Karpas-422 (cell line): ENCODE measurements around the gene RAI1. TPM values are rescaled to one million over a fixed set of nuclear protein-coding genes. Genes with fewer than 3 reads are reported as not detected.

Source experiments
- DNase-seq: peaks from one replicate; pipeline ENCODE4 v3.0.0-alpha.2; 2015
- H2AFZ ChIP-seq: fragments of 200-600 bp; sonication (generic); 2 replicates; pipeline ENCODE4 v1.6.1; 2014; ENCODE audit warnings: antibody characterized with exemption, low read length, mixed read lengths
- H3K27ac ChIP-seq: fragments of 200-600 bp; sonication (generic); 2 replicates; pipeline ENCODE4 v1.5.1; 2014; ENCODE audit warnings: mild to moderate bottlenecking, low read length, moderate library complexity
- H3K27me3 ChIP-seq: fragments of 200-600 bp; sonication (generic); 2 replicates; pipeline ENCODE4 v1.6.1; 2014; ENCODE audit warnings: low read length, mixed read lengths
- H3K36me3 ChIP-seq: fragments of 200-600 bp; sonication (generic); 2 replicates; pipeline ENCODE4 v1.6.1; 2014; ENCODE audit warnings: low read length, mixed read lengths; ENCODE audit not compliant: insufficient read depth
- H3K4me1 ChIP-seq: fragments of 200-600 bp; sonication (generic); 2 replicates; pipeline ENCODE4 v1.6.1; 2014; ENCODE audit warnings: mild to moderate bottlenecking, low read length, mixed read lengths
- H3K4me2 ChIP-seq: fragments of 200-600 bp; sonication (generic); 2 replicates; pipeline ENCODE4 v1.6.1; 2014; ENCODE audit warnings: low read length, low read depth, mild to moderate bottlenecking; ENCODE audit not compliant: poor library complexity, severe bottlenecking
- H3K4me3 ChIP-seq: fragments of 200-600 bp; sonication (generic); 2 replicates; pipeline ENCODE4 v1.5.1; 2014; ENCODE audit warnings: mild to moderate bottlenecking, antibody characterized with exemption, low read length, mixed read lengths
- H3K79me2 ChIP-seq: fragments of 200-600 bp; sonication (generic); 2 replicates; pipeline ENCODE4 v1.6.1; 2014; ENCODE audit warnings: mild to moderate bottlenecking, low read length, mixed read lengths
- H3K9ac ChIP-seq: fragments of 200-600 bp; sonication (generic); 2 replicates; pipeline ENCODE4 v1.6.0; 2014; ENCODE audit warnings: low read length
- H3K9me2 ChIP-seq: fragments of 200-600 bp; sonication (generic), shearing (Covaris generic); replicated peaks from 2 replicates; pipeline ENCODE4 v1.6.0; 2014; ENCODE audit warnings: mild to moderate bottlenecking, low read length, moderate library complexity; ENCODE audit not compliant: insufficient read depth
- H3K9me3 ChIP-seq: fragments of 300-700, 200-600 bp; sonication (generic); 2 replicates; pipeline ENCODE4 v1.6.1; 2014; ENCODE audit warnings: low read length, mixed read lengths
- H4K20me1 ChIP-seq: fragments of 200-600 bp; sonication (generic); 2 replicates; pipeline ENCODE4 v1.6.1; 2014; ENCODE audit warnings: mild to moderate bottlenecking, antibody characterized with exemption, low read length, low read depth; ENCODE audit not compliant: insufficient read depth
- total RNA-seq: library from RNA; depleted of rRNA; stranded (reverse); fragments of >200 nt; shearing (Covaris generic); gene quantifications from 2 replicates; pipeline ENCODE4 v1.2.3, GENCODE V29; 2014; ENCODE audit warnings: low replicate concordance

The RAI1 gene
- total RNA-seq, 1 experiment from 2014 or later: 18.2 TPM

GRCh38 chr17:17852930-17853329 is 171.7 kb downstream of the RAI1 start:
- H3K9ac ChIP-seq: no peak overlapping the region
- no peaks in the 10 kb centered on the region for H3K79me2 ChIP-seq
- no peaks in the 10 kb centered on the region for H4K20me1 ChIP-seq
- H3K27me3 ChIP-seq: no peaks in the 10 kb centered on the region
- no peak for DNase-seq
- no peak overlapping the region for H2AFZ ChIP-seq
- no peaks in the 10 kb centered on the region for H3K36me3 ChIP-seq
- no peak overlapping the region for H3K4me3 ChIP-seq
- H3K9me2 ChIP-seq: no peaks in the 10 kb centered on the region
- peaks cover 19% of the 10 kb centered on the region for H3K4me1 ChIP-seq
- no peak overlapping the region for H3K4me2 ChIP-seq
- H3K9me3 ChIP-seq: no peaks in the 10 kb centered on the region
- no peak overlapping the region for H3K27ac ChIP-seq

DNA sequence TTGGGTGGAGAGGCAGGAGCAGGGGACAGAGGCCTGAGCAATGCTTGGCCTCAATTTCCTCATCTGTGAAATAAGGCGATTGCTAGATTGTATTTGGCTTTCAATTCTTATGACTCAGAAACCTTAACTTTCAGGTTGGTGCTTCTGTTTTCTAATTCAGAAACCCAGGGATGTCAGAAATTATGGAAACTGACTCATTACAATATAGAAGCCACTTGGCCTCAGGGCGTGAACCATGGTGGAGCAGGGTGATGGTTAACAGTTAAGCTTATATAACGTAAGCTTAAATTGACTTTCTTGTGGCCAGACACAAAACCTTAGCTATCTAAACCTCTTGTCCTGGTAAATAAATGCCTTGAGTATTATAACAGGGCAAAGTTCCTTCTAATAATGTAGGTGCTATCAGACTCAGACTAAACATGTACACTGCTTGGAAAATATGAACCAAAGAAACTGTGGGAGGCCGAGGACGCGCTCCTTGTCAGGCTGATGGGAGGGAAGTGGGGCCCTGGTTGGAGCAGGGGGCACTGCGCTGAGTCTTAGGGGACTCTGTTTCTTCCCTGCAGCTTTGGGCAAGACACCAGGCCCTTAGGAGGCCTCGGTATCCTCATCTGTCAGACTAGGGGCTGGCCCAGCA is 172.7 kb downstream of the RAI1 start:
- H4K20me1 ChIP-seq: no peaks in the 10 kb centered on the region
- H3K27me3 ChIP-seq: no peaks in the 10 kb centered on the region
- H3K9me2 ChIP-seq: no peaks in the 10 kb centered on the region
- H3K79me2 ChIP-seq: no peaks in the 10 kb centered on the region
- no peak for DNase-seq
- H3K9me3 ChIP-seq: no peaks in the 10 kb centered on the region
- H3K36me3 ChIP-seq: no peaks in the 10 kb centered on the region
- H3K4me1 ChIP-seq: peaks cover 16% of the 10 kb centered on the region
- no peak overlapping the region for H3K9ac ChIP-seq
- H2AFZ ChIP-seq: no peak overlapping the region
- H3K4me2 ChIP-seq: no peak overlapping the region
- H3K27ac ChIP-seq: no peak overlapping the region
- no peak overlapping the region for H3K4me3 ChIP-seq

DNA sequence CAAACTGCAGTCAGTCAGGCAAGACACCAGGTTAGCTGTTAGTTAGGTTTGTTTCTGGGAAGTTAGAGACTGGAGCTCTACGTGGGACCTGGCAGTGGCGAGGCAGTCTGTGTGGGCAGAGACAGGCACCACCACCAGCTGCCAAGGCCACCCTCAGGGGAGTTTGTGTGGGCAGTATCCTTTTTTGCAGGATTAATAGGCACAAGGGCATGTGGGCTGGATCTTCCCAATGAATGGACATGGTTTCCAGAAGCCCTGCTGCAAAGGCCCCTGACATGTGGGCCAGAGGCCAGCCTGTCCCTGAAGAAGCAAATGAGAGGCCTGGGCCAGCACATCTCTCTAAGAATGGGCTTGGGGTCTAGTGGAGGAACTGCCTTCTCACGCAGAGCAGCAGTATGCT is 174.7 kb downstream of the RAI1 start:
- Histone ChIP-seq H3K36me3 (no peaks in the 10 kb centered on the region), H3K9me3 (no peaks in the 10 kb centered on the region), H3K9ac (no peak overlapping the region), H3K4me2 (no peak overlapping the region), H3K4me1 (no peaks in the 10 kb centered on the region), H4K20me1 (no peaks in the 10 kb centered on the region), H3K4me3 (no peak overlapping the region), H3K9me2 (no peaks in the 10 kb centered on the region), H3K27me3 (no peaks in the 10 kb centered on the region), H2AFZ (no peak overlapping the region), H3K79me2 (no peaks in the 10 kb centered on the region), H3K27ac (no peak overlapping the region)
- no peak for DNase-seq

- Histone ChIP-seq H3K9me3 (no peaks in the 10 kb centered on the region), H3K4me2 (no peak overlapping the region), H3K27ac (no peak overlapping the region), H4K20me1 (no peaks in the 10 kb centered on the region), H3K9ac (no peak overlapping the region), H2AFZ (no peak overlapping the region), H3K36me3 (no peaks in the 10 kb centered on the region), H3K79me2 (no peaks in the 10 kb centered on the region), H3K9me2 (no peaks in the 10 kb centered on the region), H3K4me1 (no peaks in the 10 kb centered on the region), H3K27me3 (no peaks in the 10 kb centered on the region), H3K4me3 (no peak overlapping the region)
- DNase-seq: no peak
These were observed 175.1 kb downstream of the RAI1 start for GRCh38 chr17:17856386-17856785.

- Histone ChIP-seq H3K27ac (no peak overlapping the region), H3K36me3 (no peaks in the 10 kb centered on the region), H3K4me2 (no peak overlapping the region), H3K4me1 (no peaks in the 10 kb centered on the region), H3K9me3 (no peaks in the 10 kb centered on the region), H3K79me2 (no peaks in the 10 kb centered on the region), H4K20me1 (no peaks in the 10 kb centered on the region), H3K9ac (no peak overlapping the region), H3K4me3 (no peak overlapping the region), H2AFZ (no peak overlapping the region), H3K27me3 (no peaks in the 10 kb centered on the region), H3K9me2 (no peaks in the 10 kb centered on the region)
- no peak for DNase-seq
These were observed 176.2 kb downstream of the RAI1 start for GRCh38 chr17:17857496-17857895.

DNA sequence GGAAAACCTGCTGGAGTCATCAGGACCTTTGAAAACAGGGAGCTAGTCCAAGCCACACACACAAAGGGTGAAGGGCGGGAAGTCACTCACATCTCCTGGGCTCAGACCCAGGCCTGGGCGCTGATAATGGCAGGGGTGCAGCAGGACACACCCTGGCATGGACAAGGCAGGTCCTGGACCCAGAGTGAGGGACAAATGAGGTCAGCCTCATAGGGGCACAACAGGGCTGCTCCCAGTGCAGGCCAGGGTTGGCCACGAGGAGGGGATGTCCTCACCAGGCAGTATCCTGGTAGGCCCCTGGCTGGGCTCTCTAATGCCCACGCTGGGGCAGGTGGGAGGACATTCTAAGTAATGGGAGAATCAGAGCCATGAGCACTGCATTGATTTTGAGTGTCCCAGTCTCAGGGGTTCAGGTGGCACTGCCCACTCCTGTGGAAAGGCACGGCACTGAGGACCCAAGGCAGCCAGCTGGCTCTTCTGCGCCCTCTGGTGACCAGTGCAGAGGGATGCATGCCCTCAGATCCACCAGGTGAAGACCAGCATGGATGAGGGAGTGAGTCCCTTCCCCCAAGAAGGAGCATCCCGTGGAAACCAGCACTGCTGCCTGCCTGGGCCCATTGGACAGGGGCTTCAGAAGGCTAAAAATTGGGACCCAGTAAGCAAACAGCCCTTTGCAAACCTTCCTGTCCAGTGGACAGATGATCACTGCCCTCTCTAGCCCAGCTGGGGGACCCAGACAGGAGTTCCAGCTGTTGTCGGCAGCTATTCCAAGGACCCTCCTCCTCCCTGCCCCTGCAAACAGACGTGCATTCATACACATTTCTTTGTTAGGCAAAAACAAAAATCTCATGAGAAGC is 178.9 kb downstream of the RAI1 start:
- Histone ChIP-seq H3K36me3 (no peaks in the 10 kb centered on the region), H3K4me1 (no peaks in the 10 kb centered on the region), H3K9me3 (no peaks in the 10 kb centered on the region), H3K27ac (no peak overlapping the region), H2AFZ (no peak overlapping the region), H3K27me3 (no peaks in the 10 kb centered on the region), H4K20me1 (no peaks in the 10 kb centered on the region), H3K9ac (no peak overlapping the region), H3K9me2 (no peaks in the 10 kb centered on the region), H3K4me2 (no peak overlapping the region), H3K79me2 (no peaks in the 10 kb centered on the region), H3K4me3 (no peak overlapping the region)
- peak; percentile 84 for DNase-seq

DNA sequence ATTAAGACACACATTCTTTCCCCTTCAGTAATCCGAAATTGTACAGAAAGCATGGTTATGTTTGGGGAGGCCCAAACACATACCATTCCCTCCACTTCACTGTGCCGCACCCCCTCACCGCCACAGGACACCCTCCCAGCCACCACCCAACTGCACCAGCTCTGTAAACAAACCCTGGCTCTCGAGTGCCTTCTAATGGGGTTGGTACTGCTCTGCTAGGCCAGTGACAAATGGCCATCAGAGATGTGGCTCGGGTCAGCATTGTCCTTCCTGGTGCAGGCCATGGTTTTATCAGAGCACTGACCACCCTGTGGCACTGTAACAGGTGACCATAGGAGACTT is 179.5 kb downstream of the RAI1 start:
- Histone ChIP-seq H3K27me3 (no peaks in the 10 kb centered on the region), H3K79me2 (no peaks in the 10 kb centered on the region), H3K4me2 (no peak overlapping the region), H3K9me2 (no peaks in the 10 kb centered on the region), H3K9me3 (no peaks in the 10 kb centered on the region), H3K4me3 (no peak overlapping the region), H3K4me1 (no peaks in the 10 kb centered on the region), H3K27ac (no peak overlapping the region), H2AFZ (no peak overlapping the region), H4K20me1 (no peaks in the 10 kb centered on the region), H3K36me3 (no peaks in the 10 kb centered on the region), H3K9ac (no peak overlapping the region)
- no peak for DNase-seq
